GM12801 (cell line): ENCODE results near the gene THBS1.

ENCODE experiments used
- CTCF ChIP-seq: IDR thresholded peaks from one replicate; pipeline ENCODE4 v1.5.1; 2011; ENCODE audit warnings: control low read depth; ENCODE audit not compliant: insufficient read length; ENCODE audit errors: extremely low read depth

The THBS1 gene

GRCh38 chr15:39641191-39641889 lies 60.5 kb downstream of the THBS1 start:
- no peak for TF ChIP-seq CTCF

- TF ChIP-seq CTCF = no peak
Measured at GRCh38 chr15:39642011-39642640, 61.2 kb downstream of the THBS1 start.

- no peak for TF ChIP-seq CTCF
Measured at GRCh38 chr15:39643727-39644126, 62.8 kb downstream of the THBS1 start.

- no peak for TF ChIP-seq CTCF
Measured at GRCh38 chr15:39644136-39644535, 63.3 kb downstream of the THBS1 start.

GRCh38 chr15:39645138-39645975 lies 64.5 kb downstream of the THBS1 start:
- no peak for TF ChIP-seq CTCF

- no peak for TF ChIP-seq CTCF
Measured at GRCh38 chr15:39645976-39646257, 65.0 kb downstream of the THBS1 start.

GRCh38 chr15:39646425-39646824 lies 65.5 kb downstream of the THBS1 start:
- no peak for TF ChIP-seq CTCF
